H1 (cell line): ENCODE measurements around the gene RAB3IP. TPM values are rescaled to one million over a fixed set of nuclear protein-coding genes. Genes with fewer than 3 reads are reported as not detected.

Source experiments
- CTCF ChIA-PET: fragments of 300-600 bp; sonication (Branson Sonifier 250); formaldehyde crosslinking; loops from one replicate; lab custom pipeline; 2021; ENCODE audit not compliant: partially characterized antibody; lab: Charles Lee
- POLR2A ChIA-PET: fragments of 300-600 bp; sonication (Branson Sonifier 250); formaldehyde crosslinking; loops from one replicate; lab custom pipeline; 2021; ENCODE audit warnings: inconsistent platforms; ENCODE audit not compliant: partially characterized antibody; lab: Charles Lee
- DNase-seq, 2 experiments: peaks; one replicate each; pipeline versions ENCODE4 v3.0.0 to v3.0.0-alpha.2; 2010 to 2022; ENCODE audit warnings: low spot score in 2 of 2, low read depth in 1 of 2, mixed read lengths in 1 of 2
- FAIRE-seq: peaks from 2 replicates; lab custom pipeline; 2011; peaks lifted over from hg19 to GRCh38; lab: Jason Lieb, UNC
- H2AFZ ChIP-seq: 2 replicates; pipeline ENCODE4 v1.8.1; 2012; ENCODE audit warnings: low read length, inconsistent platforms
- H2AK5ac ChIP-seq: 2 replicates; pipeline ENCODE4 v1.6.1; 2013; ENCODE audit warnings: low read depth, low read length
- H2BK120ac ChIP-seq: replicated peaks from 2 replicates; pipeline ENCODE3; 2013; ENCODE audit warnings: low read depth, low read length, inconsistent platforms
- H2BK12ac ChIP-seq: 2 replicates; pipeline ENCODE4 v1.6.1; 2013; ENCODE audit warnings: low read depth, low read length
- H2BK15ac ChIP-seq: 2 replicates; pipeline ENCODE4 v1.6.1; 2013; ENCODE audit warnings: low read length
- H2BK20ac ChIP-seq: 2 replicates; pipeline ENCODE4 v1.6.1; 2013; ENCODE audit warnings: low read length
- H2BK5ac ChIP-seq: 2 replicates; pipeline ENCODE4 v1.6.1; 2013; ENCODE audit warnings: low read depth, low read length
- H3K14ac ChIP-seq: 2 replicates; pipeline ENCODE4 v1.6.1; 2013; ENCODE audit warnings: inconsistent platforms; ENCODE audit not compliant: insufficient read length
- H3K18ac ChIP-seq: 2 replicates; pipeline ENCODE4 v1.6.1; 2013; ENCODE audit warnings: low read length; ENCODE audit errors: extremely low read depth
- H3K23ac ChIP-seq: 2 replicates; pipeline ENCODE4 v1.6.1; 2013; ENCODE audit warnings: inconsistent platforms; ENCODE audit not compliant: insufficient read length
- H3K23me2 ChIP-seq: 2 replicates; pipeline ENCODE4 v1.6.1; 2013; ENCODE audit warnings: low read depth, low read length
- H3K27ac ChIP-seq: 2 replicates; pipeline ENCODE4 v1.6.1; 2011; ENCODE audit warnings: low read depth, low read length, inconsistent platforms
- H3K27me3 ChIP-seq, 4 experiments: replicated peaks in 1 of 4; 1 replicate in 1 of 4; 2 replicates in 3 of 4; pipeline versions ENCODE4 v1.6.1 to v1.8.1; 2011 to 2013; ENCODE audit warnings: low read length in 3 of 4, mild to moderate bottlenecking in 3 of 4, inconsistent platforms in 2 of 4, mixed read lengths in 2 of 4, moderate library complexity in 1 of 4; ENCODE audit not compliant: control insufficient read depth in 3 of 4, insufficient read depth in 3 of 4; ENCODE audit errors: extremely low read depth in 1 of 4
- H3K36me3 ChIP-seq, 4 experiments: 2 replicates each; pipeline versions ENCODE4 v1.6.1 to v1.8.1; 2011 to 2013; ENCODE audit warnings: mild to moderate bottlenecking in 4 of 4, low read length in 3 of 4, moderate library complexity in 2 of 4, control low read depth in 1 of 4, inconsistent platforms in 1 of 4; ENCODE audit not compliant: insufficient read depth in 4 of 4, control insufficient read depth in 2 of 4
- H3K4ac ChIP-seq: replicated peaks from 2 replicates; pipeline ENCODE3; 2013; ENCODE audit warnings: low read length, low read depth, mixed read lengths, inconsistent platforms; ENCODE audit not compliant: insufficient read length
- H3K4me1 ChIP-seq, 4 experiments: replicated peaks in 1 of 4; 1 replicate in 1 of 4; 2 replicates in 3 of 4; pipeline versions ENCODE4 v1.6.1 to v1.8.1; 2011 to 2013; ENCODE audit warnings: low read length in 3 of 4, inconsistent platforms in 2 of 4, mixed read lengths in 1 of 4; ENCODE audit not compliant: insufficient read depth in 4 of 4, control insufficient read depth in 3 of 4
- H3K4me2 ChIP-seq, 2 experiments: 2 replicates each; pipeline versions ENCODE4 v1.6.1 to v1.8.1; 2011 to 2013; ENCODE audit warnings: low read depth in 2 of 2, low read length in 2 of 2, control low read depth in 1 of 2, inconsistent platforms in 1 of 2, mild to moderate bottlenecking in 1 of 2; ENCODE audit not compliant: insufficient read depth in 1 of 2
- H3K4me3 ChIP-seq, 4 experiments: fragments of 200-600, 300-600 bp in 1 of 4; sonication (generic), shearing (Covaris generic), sonication (Bioruptor Twin) in 1 of 4; 2 replicates each; pipeline versions ENCODE4 v1.5.1 to v1.8.1; 2011 to 2016; ENCODE audit warnings: low read length in 4 of 4, low read depth in 3 of 4, control low read depth in 2 of 4, inconsistent platforms in 2 of 4, mild to moderate bottlenecking in 2 of 4, mixed read lengths in 1 of 4, moderate library complexity in 1 of 4; ENCODE audit not compliant: insufficient read depth in 2 of 4; ENCODE audit errors: extremely low read depth in 1 of 4
- H3K56ac ChIP-seq: replicated peaks from 2 replicates; pipeline ENCODE3; 2013; ENCODE audit warnings: low read depth, mild to moderate bottlenecking, mixed read lengths, low read length, inconsistent platforms; ENCODE audit not compliant: insufficient read length
- H3K79me1 ChIP-seq: 2 replicates; pipeline ENCODE4 v1.6.1; 2013; ENCODE audit warnings: low read depth, low read length, control low read depth
- H3K79me2 ChIP-seq, 2 experiments: 2 replicates each; pipeline versions ENCODE4 v1.6.1 to v1.8.1; 2012 to 2013; ENCODE audit warnings: low read length in 2 of 2, mild to moderate bottlenecking in 2 of 2, inconsistent platforms in 1 of 2; ENCODE audit not compliant: insufficient read depth in 2 of 2, control insufficient read depth in 1 of 2
- H3K9ac ChIP-seq, 4 experiments: replicated peaks in 1 of 4; 1 replicate in 1 of 4; 2 replicates in 3 of 4; pipeline versions ENCODE4 v1.6.1 to v1.8.1; 2011 to 2013; ENCODE audit warnings: low read depth in 3 of 4, low read length in 3 of 4, control low read depth in 2 of 4, mild to moderate bottlenecking in 2 of 4, moderate library complexity in 2 of 4, inconsistent platforms in 1 of 4; ENCODE audit errors: extremely low read depth in 1 of 4
- H3K9me3 ChIP-seq, 2 experiments: 2 replicates each; pipeline versions ENCODE4 v1.6.1 to v1.8.1; 2012 to 2013; ENCODE audit warnings: mild to moderate bottlenecking in 2 of 2, moderate library complexity in 2 of 2, control low read depth in 1 of 2, inconsistent platforms in 1 of 2, low read depth in 1 of 2, low read length in 1 of 2, mixed read lengths in 1 of 2; ENCODE audit not compliant: insufficient read depth in 2 of 2
- H4K20me1 ChIP-seq, 2 experiments: replicated peaks in 1 of 2; 2 replicates each; pipeline versions ENCODE3 to v1.8.1; 2011 to 2013; ENCODE audit warnings: inconsistent platforms in 2 of 2, low read length in 2 of 2, mild to moderate bottlenecking in 1 of 2; ENCODE audit not compliant: insufficient read depth in 2 of 2, control insufficient read depth in 1 of 2
- H4K5ac ChIP-seq: 2 replicates; pipeline ENCODE4 v1.6.1; 2013; ENCODE audit warnings: low read length, low read depth, mixed read lengths, inconsistent platforms; ENCODE audit not compliant: insufficient read length
- H4K8ac ChIP-seq: 2 replicates; pipeline ENCODE4 v1.8.0; 2013; ENCODE audit warnings: mild to moderate bottlenecking, moderate library complexity, low read length, inconsistent platforms; ENCODE audit not compliant: insufficient read depth; ENCODE audit errors: extremely low read depth
- H4K91ac ChIP-seq: replicated peaks from 2 replicates; pipeline ENCODE3; 2013; ENCODE audit warnings: low read length, mixed read lengths, inconsistent platforms; ENCODE audit not compliant: insufficient read length
- GTF2F1 ChIP-seq: IDR thresholded peaks from 2 replicates; pipeline ENCODE4 v1.6.1; 2012; ENCODE audit warnings: low read depth, low read length, improper control_type of control experiment, borderline replicate concordance
- HDAC6 ChIP-seq: IDR thresholded peaks from one replicate; pipeline ENCODE4 v1.7.1; 2012; ENCODE audit warnings: low read depth, mild to moderate bottlenecking, inconsistent platforms, low read length, moderate library complexity
- MAFK ChIP-seq: IDR thresholded peaks from 2 replicates; pipeline ENCODE4 v1.6.1; 2012; ENCODE audit warnings: low read depth, mild to moderate bottlenecking, improper control_type of control experiment, low read length
- PHF8 ChIP-seq: fragments of 200-600 bp; sonication (generic); conservative IDR thresholded peaks from 2 replicates; pipeline ENCODE4 v1.7.1; 2012; ENCODE audit warnings: low read depth, mild to moderate bottlenecking, inconsistent platforms, low read length, moderate library complexity
- RFX5 ChIP-seq: IDR thresholded peaks from 2 replicates; pipeline ENCODE4 v1.6.1; 2011; ENCODE audit warnings: low read depth, low read length, improper control_type of control experiment, borderline replicate concordance
- SP1 ChIP-seq: IDR thresholded peaks from 2 replicates; pipeline ENCODE4 v1.6.1; 2011; ENCODE audit warnings: low read depth, low read length
- whole genome bisulfite sequencing, 2 experiments: shearing (Covaris generic) in 1 of 2; methylation state at CpG; one replicate each; pipeline versions ENCODE4 v1.1.6 to v1.1.7; 2013 to 2015; ENCODE audit warnings: low lambda C conversion rate in 2 of 2, mixed read lengths in 2 of 2, inconsistent platforms in 1 of 2, low coverage in 1 of 2, missing lambda C conversion rate in 1 of 2; ENCODE audit not compliant: insufficient replicate concordance in 2 of 2, insufficient coverage in 1 of 2, insufficient read length in 1 of 2; ENCODE audit errors: extremely low coverage in 1 of 2, missing lambda C conversion rate in 1 of 2; 5-methylcytosine and 5-hydroxymethylcytosine counted together
- polyA plus RNA-seq, 7 experiments: library from polyadenylated mRNA; depleted of rRNA in 3 of 7; stranded (reverse) in 5 of 7; unstranded in 2 of 7; fragments of >200 nt in 5 of 7; fragments of 200-250 nt in 2 of 7; gene quantifications; 1 replicate in 5 of 7; 2 replicates in 1 of 7; 4 replicates in 1 of 7; pipeline versions ENCODE4 v1.2.1 to v1.2.3, GENCODE V29; 2011 to 2013; ENCODE audit warnings: missing spikeins in 2 of 7, mixed read lengths in 2 of 7
- total RNA-seq: library from RNA; stranded (reverse); fragmentation: NEBNext Ultra II Directional; extraction: Animal tissue kit (Norgen Biotek cat#: 25700); gene quantifications from 2 replicates; pipeline ENCODE4 v1.2.1, GENCODE V29; 2021
- TF ChIP-seq, protein P1 (sequence below): IDR thresholded peaks from 2 replicates; pipeline ENCODE4 v1.6.1; 2011; ENCODE audit warnings: low read depth, mild to moderate bottlenecking, low read length; ENCODE audit not compliant: insufficient read depth

Gene RAB3IP
- total and polyA plus RNA-seq, 2 of the 8 experiments (the other 6 are each of a cell fraction or from before 2014, with no cell fraction given), result 17.7 to 34.6 TPM

DNA sequence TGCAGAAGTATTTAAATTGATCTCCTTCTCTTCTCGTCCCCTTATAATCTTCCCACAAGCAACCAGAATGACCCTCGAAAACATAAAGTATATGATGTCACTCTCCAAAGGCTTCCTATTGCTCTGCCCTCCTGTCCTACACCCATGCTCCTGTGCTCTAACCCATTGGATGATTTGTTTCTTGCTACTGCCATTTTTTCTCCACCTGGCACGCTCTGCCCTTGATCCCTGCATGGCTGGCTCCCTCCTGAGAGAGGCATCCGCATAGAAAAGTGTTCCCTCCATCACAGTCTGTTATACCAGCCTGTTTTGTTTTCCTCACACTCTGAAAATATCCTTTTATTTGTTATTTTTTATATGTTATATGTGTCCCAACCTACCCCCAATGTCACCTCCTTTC lies 106.2 kb downstream of the RAB3IP start:
- no peak overlapping the region for H3K4me3 ChIP-seq
- no peaks in the 10 kb centered on the region for H4K20me1 ChIP-seq
- no peak for FAIRE-seq

More for the DNA sequence above, 106.2 kb downstream of the RAB3IP start:
- Histone ChIP-seq H3K79me1 (no peaks in the 10 kb centered on the region), H3K18ac (no peak overlapping the region), H2AFZ (no peak overlapping the region), H3K23ac (no peak overlapping the region), H3K79me2 (no peaks in the 10 kb centered on the region), H3K56ac (no peak overlapping the region), H3K23me2 (no peaks in the 10 kb centered on the region), H4K8ac (no peak overlapping the region), H4K91ac (no peak overlapping the region), H3K4me2 (no peak overlapping the region), H2BK12ac (no peak overlapping the region), H3K27ac (no peak overlapping the region), H3K4ac (no peak overlapping the region), H3K36me3 (no peaks in the 10 kb centered on the region), H2BK5ac (no peak overlapping the region), H3K9ac (no peak overlapping the region), H3K4me1 (no peaks in the 10 kb centered on the region), H2BK15ac (no peak overlapping the region), H3K27me3 (peaks cover 0 to 1% (median 0%) of the 10 kb centered on the region in 4 experiments; a peak in 1 of 7 replicates), H3K14ac (no peak overlapping the region), H2BK20ac (no peak overlapping the region), H2AK5ac (no peak overlapping the region), H3K9me3 (no peaks in the 10 kb centered on the region), H4K5ac (no peak overlapping the region), H2BK120ac (no peak overlapping the region)
- 86% methylated on average over 4 of the region's 4 CpGs; no CpG with 5 or more reads in 1 of the 2 experiments for WGBS, 2 experiments
- ChIA-PET CTCF (no interaction called here), POLR2A (no interaction called here)
- no peak for DNase-seq
- TF ChIP-seq, protein P1, sequence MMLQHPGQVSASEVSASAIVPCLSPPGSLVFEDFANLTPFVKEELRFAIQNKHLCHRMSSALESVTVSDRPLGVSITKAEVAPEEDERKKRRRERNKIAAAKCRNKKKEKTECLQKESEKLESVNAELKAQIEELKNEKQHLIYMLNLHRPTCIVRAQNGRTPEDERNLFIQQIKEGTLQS, result no peak
- TF ChIP-seq GTF2F1 (no peak), PHF8 (no peak), HDAC6 (no peak), SP1 (no peak), MAFK (no peak), RFX5 (no peak)
